Caki2 (cell line): Measurements from ENCODE around the gene ITK. TPM values are rescaled to one million over a fixed set of nuclear protein-coding genes. Genes with fewer than 3 reads are reported as not detected.
"Not testable (repeated sequence)": the region's sequence is repeated elsewhere in the genome, so short reads cannot be mapped to it uniquely, and the experiment has no call there.

Experiments used
- DNase-seq: peaks from one replicate; pipeline ENCODE4 v3.0.0-alpha.2; 2015; ENCODE audit warnings: low read depth
- in situ Hi-C: cut with HindIII; loops from 2 replicates; pipeline ENCODE4 v1.10.0; 2016; ENCODE audit warnings: low sequenced_read_pairs, low pct_unique_long_range_greater_than_20kb, mixed read lengths
- total RNA-seq: library from RNA; depleted of rRNA; stranded (reverse); fragments of >200 nt; shearing (Covaris generic); gene quantifications from 2 replicates; pipeline ENCODE4 v1.2.3, GENCODE V29; 2014; ENCODE audit warnings: low replicate concordance

Gene ITK
- total RNA-seq, 1 experiment from 2014 or later = not detected

DNA sequence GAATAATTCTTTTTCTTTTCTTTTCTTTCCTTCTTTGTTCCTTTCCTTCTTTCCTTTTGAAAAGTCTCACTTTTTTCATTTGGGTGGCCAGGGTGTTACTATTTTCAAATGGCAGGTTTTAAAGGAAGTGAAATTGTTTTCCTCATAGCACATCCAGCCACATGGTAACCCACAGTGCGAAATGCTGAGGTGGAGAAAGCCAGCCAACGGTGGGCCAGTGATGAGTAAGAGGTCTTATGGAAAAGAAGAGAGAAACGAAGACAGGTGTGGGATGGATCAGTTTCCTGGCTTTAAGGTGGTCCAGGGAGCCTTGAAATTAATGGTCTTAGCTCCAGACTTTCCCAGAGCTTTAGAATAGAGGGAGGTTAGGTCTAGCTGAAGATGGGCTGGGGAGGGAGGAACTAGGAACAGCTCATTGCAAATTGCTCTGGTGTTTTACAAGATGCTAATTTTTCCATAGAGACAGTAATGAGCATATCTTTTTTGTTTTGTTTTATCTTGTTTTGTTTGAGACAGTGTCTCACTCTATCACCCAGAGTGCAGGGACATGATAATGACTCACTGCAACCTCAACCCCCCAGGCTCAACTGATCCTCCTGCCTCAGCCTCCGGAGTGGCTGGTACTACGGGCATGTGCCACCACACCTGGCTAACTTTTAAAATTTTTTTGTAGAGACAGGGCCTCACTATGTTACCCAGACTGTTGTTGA, 17.8 kb downstream of the ITK start:
- DNase-seq = no peak
- in situ Hi-C loops = no loop called here

DNA sequence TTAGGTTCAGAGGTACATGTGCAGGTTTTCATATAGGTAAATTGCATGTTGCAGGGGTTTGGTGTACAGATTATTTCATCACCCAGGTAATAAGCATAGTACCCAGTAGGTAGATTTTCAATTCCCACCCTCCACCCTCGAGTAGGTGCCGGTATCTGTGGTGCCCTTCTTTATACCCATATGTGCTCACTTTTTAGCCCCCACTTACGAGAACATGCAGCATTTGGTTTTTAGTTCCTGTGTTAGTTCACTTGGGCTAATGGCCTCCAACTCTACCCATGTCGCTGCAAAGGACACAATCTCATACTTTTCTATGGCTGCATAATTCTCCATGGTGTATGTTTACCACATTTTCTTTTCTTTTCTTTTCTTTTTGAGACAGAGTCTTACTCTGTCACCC, 21.2 kb downstream of the ITK start:
- no peak for DNase-seq
- in situ Hi-C loops = no loop called here

DNA sequence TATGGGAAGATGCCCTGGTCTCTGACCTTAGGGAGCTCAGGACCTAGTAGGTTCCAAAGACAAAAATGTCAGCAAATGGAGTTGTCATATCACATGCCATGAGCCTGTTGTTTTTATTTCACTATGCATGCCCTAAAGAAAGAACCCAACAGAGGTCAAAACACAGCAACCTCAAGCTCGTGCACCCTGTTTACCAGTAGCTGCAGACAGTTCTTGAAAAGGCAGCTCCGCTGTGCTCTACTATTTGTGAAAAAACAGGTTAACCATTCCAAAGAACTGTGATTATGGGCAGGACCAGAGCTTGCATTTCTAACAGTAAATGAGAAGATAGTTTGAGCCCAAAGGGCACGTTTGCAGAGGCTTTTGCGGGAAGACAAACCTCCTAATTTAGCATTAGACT, 22.8 kb downstream of the ITK start:
- DNase-seq = no peak
- in situ Hi-C loops = no loop called here

DNA sequence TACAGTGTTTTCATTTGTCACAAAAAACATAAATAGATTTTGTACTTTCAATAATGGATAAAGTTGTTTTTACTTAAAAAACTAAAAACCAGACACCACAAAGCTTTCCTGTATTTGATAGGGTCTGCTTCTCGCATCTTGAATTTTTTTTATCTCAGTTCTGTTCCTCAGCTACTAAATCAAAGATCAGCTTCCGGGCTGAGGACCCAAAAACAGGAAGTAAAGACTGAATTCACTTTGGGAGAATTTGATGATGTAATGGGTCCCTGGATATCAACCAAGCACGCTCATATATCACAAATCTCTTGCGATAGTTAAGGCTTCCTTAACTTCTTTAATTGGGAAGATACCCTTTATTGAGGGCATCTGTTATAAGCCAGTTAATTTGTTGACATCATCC, 24.1 kb downstream of the ITK start:
- DNase-seq = no peak
- in situ Hi-C loops = no loop called here

DNA sequence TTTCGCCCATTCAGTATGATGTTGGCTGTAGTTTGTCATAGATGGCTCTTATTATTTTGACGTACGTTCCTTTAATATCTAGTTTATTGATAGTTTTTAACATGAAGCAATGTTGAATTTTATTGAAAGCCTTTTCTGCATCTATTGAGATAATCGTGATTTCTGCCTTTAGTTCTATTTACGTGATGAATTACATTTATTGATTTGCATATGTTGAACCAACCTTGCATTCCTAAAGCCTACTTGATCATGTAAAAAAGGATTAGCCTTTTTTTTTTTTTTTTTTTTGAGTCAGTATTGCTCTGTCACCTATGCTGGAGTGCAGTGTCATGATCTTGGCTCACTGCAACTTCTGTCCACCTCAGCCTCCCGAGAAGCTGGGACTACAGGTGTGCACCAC, 25.1 kb downstream of the ITK start:
- DNase-seq = no peak

DNA sequence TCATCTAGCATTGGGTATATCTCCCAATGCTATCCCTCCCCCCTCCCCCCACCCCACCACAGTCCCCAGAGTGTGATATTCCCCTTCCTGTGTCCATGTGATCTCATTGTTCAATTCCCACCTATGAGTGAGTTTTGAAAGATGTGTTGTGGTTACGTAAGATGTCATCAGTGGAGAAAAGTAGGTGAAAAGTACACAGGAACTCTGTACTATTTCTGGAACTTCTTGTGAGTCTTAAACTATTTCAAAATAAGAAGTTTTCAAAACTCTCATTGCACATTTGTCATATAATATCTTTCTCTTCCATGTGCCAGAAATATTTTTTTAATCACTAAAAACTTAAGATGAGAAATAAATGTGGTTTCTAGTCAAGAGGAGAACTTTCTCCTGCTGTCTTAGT, 30.0 kb downstream of the ITK start:
- in situ Hi-C loops = not testable (repeated sequence)

More for the DNA sequence above, 25.1 kb downstream of the ITK start:
- in situ Hi-C loops = no loop called here

DNA sequence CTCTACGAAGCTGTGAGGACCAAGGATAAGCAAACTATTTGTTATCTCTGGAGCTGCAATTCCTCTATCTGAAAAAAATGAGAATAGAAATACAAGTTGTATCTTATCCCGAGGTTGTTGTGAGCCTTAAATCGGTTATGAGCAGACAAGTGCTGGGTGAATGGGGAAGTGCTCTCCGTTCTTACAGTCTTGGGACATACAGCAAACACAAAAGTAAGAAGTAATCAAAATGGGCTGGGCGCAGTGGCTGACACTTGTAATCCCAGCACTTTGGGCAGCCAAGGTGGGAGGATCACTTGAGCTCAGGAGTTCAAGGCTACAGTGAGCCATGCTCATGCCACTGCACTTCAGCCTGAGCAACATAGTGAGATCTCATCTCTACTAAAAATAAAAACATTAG, 31.7 kb downstream of the ITK start:
- in situ Hi-C loops = no loop called here
- DNase-seq = no peak

More for the DNA sequence above, 30.0 kb downstream of the ITK start:
- not testable (repeated sequence) for DNase-seq

DNA sequence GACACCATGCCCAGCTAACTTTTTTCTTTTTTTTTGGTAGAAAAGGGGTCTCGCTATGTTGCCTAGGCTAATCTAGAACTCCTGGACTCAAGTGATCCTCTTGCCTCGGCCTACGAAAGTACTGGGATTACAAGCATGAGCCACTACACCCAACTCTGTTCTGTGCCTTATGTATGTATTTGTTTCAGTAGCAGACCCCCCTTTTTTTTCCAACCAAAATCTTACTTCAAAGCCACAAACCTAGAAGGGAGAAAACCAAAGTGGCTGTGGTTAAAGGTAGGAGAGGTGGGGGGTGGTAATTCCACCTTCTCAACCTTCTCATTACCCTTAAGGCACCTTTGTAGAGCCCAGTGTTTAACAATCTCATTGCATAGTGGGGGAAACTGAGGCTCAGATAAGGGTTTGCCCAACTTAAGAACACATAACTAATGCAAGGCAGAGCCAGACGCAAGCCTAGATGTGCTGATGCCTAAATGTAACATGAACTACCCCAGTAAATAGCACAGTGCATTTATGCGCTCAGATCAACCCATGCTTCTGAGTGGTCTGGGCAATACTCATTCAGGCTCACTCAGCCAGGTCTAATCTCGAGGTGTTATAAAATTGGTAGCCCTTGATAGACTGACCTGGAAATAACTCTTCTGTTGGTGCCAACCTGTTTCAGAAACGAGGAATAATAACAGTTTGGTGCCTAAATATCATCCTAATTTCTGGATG, 33.0 kb downstream of the ITK start:
- in situ Hi-C loops = no loop called here
- DNase-seq = no peak

DNA sequence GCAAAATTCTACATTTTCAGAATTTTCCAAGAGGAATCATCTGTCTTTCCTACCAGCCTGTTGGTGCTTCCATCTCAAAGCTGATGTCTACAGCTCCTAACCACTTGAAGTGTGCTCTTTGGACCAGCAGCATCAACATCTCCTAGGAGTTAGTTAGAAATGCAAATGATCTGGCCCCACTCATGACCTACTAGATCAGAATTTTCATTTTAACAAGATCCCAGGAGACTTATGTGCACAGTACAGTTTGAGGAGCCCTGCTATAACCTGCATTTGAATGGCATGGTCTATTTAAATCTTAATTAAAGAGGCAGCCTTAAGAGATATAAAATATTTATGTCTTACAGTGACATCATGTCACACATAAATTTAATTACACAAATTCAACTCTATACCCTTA, 33.8 kb downstream of the ITK start:
- in situ Hi-C loops = no loop called here
- DNase-seq = no peak

DNA sequence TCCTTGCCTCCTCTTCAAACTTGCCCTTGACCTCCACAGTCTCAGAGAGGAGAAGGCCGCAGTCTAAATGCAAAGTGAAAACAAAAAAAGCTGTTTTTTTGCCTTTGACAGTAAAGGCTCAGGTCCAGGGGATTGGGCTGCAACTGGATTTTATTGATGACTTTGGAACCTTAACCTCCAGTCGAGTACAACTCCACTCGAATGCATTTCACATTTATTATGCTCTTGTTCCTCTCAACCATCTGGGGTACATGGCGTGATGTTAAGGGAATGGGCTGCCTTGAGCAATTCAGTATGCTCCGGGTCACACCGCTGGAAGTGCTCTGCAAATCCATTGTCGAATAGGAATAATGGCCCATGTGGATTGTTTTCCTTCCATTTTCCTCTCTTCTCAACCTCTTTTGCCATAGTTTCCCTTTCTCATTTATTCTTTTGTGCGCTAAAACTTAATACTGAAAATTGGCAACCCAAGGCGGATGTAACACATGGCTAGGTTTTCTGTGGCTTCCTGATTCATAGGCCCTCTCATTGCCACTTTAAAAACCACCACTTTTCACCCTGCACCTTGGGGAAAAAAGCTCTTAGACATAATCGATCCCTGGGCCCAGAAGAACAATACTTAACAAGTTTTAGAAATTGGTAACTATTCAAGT, 34.3 kb downstream of the ITK start:
- in situ Hi-C loops = no loop called here

DNA sequence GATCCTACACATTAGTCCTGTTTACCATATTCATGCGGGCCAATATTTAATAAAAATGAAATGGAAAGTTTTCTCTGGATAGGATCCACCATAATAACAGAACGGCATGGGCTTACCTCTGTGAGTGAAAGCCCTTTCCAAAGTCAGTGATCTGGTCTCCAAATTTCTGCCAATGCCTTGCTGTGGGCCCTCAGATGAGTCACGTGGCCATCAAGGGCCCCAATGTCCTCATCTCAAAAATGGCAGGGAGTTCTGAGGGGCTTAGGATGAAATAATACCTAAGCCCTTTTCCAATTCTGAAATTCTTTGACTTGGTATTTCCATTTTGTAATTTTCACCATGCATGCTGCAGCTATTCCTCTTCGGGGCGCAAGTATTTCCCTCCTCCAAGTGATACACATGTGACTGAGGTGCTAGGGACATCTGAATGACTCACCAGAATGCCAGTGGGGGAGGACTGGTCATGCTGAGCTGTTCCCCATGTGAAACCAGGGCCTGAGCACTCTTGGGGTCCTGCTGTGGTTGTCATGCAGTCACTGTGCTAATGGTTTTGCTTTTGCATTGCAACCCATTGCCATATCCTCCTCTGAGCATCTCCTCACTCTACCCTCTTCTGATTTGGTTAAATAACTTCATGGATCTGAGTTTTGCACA, 35.0 kb downstream of the ITK start:
- no peak for DNase-seq
- in situ Hi-C loops = no loop called here

More for the DNA sequence above, 34.3 kb downstream of the ITK start:
- DNase-seq = no peak

DNA sequence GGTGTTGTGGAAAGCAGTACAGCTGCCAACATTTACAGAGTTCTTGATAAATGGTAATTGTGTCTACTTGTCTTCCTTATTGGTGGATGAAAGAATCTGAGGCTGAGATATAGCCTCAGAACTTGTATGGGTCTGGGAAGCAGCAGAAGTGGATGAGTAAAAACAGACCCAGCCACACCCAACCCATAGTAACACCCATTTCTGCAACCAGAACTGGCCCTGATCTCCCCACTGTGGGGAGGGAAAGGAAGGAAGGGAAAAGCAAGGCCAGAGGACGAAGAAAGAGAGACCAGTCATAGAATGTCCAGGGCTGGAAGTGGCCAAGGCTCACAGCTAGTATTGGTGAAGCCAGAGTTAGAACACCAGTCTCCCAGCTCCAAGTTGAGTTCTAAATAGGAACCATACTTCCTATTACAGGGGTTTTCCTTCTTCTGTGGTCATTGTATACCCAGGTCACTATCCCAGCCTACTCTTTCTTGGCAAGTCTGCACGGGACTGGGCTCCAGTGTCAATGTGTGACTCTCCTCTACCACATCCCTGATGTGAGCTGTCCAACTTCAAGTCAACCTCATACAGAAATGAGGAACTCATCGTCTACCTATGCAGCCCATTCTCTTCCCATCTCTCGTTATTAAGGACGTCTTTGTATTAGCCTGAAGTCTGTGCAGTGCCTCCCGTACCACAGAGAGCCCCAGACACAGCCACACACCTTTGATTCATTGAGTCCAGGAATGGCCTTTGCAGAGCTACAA, 35.9 kb downstream of the ITK start:
- in situ Hi-C loops = no loop called here

DNA sequence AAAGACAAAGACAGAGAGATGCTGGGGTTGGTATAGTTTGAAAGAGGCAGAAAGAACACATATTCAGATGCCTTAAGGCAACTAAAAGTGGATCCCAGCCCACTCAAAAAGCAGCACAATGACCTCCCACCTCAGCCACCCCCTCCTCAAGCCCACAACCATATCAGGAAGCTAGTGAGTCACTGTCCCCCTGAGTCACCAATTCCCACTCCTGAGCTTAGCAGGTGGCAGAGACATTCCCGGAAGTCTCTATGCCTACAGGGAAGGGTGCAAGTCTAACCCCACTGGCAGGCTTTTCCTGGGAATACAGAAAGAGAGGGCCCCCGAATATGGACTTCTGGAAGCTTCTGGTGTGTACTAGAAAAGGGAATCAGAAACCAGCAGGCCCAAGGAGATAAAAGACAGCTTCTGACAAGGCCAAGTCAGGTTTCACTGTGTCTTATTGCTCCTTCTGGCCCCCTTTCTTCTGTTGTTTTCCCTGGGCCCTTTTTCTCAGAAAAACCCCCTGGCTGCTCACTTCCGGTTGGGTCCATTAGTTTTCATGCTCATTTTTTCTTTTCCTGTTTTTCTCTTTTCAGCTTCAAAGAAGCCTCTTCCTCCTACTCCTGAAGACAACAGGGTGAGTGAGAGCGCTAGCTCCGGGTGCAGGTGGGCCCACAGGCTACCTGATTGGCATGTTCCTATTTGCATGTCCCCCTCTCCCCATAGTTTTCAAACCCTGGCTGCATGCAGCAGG, 36.8 kb downstream of the ITK start:
- no peak for DNase-seq
- in situ Hi-C loops = no loop called here

More for the DNA sequence above, 35.9 kb downstream of the ITK start:
- DNase-seq = no peak

DNA sequence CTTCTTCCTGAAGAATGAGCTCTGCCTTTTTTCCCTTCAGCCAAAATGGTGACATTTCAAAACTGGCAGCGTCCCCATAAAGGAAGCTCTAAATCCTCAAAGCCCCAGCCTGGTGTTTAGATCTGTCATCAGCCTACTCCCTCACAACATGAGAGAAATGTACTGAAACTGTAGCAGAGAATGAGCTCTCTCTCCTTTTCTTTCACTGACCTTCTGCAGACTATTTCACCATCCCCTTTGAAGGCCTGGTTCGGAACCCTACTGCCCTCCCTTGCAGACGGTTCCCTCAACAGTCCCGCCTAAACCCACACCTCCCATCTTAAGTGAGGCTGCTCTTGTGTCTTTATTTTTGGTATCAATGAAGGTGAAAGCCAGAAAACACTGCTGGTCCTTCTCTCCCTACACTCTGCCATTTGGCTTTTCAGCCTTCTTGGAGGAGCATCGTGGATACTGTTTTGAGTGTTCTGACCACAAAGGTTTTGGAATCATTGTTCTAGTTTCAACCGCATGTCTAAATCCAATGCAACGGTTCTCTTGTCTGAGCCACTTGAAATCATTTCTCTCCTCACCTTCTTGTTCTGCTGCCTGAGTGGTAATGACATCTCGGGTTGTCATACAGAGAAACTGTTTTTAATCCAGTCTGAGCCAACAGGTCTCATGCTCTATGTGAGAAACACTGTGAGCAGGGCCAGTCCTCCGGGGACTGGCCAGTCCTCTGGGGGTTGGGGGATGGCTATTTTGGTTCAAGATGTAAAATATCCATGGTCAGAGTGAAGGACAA, 39.0 kb downstream of the ITK start:
- no peak for DNase-seq
- in situ Hi-C loops = no loop called here

DNA sequence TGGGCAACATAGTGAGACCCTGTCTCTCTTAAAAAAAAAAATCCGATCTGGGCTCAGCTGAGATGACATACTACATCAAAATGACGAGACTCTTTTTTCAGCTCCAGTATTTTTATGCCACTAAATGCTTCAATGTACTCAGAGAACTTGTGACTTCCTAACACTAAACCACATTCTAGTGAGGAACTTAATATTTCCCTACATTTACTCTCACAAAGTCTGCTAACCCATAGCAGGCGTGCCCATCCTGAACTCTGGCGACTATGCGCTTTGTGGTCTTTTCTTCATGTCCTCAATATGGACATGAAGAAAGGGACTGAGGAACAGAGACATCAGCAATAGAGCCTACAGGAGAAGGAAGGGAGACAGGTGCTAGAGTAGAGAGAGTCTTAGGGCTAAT, 41.3 kb downstream of the ITK start:
- in situ Hi-C loops = no loop called here

DNA sequence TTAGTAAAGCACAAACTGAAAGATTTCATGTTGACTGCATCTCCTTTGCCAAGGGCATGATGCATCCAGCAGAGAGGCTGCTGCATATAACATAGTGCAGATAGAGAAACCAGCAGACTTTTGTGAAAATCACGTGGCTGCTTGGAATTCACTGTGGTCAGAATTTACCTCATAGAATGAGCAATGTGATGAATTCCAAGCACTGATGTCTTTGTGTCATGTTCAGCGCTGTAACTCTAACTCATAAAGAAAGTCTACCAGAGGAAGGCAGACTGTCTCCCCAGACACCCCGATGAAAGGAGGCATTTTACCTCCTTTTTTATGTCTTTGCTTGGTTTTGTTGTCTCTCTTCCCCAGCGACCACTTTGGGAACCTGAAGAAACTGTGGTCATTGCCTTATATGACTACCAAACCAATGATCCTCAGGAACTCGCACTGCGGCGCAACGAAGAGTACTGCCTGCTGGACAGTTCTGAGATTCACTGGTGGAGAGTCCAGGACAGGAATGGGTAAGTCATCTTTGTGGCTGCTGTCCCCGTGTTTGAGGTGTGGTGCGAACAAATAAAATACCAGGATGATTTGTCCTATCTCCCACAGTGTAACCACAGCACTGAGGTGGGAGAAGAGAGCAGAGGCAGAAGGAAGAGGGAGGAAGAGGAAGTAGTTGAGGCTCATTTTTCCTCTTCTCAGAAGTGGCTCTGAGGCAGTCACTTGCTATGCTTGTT, 42.0 kb downstream of the ITK start:
- in situ Hi-C loops = no loop called here
- DNase-seq = no peak

More for the DNA sequence above, 41.3 kb downstream of the ITK start:
- no peak for DNase-seq
